G401.6 (cell line): ENCODE results near the gene PPP1R15A.
"Not testable (repeated sequence)": the region's sequence is repeated elsewhere in the genome, so short reads cannot be mapped to it uniquely, and the experiment has no call there.

Experiments
- FAIRE-seq: peaks from 2 replicates; lab custom pipeline; 2012; peaks lifted over from hg19 to GRCh38; lab: Jason Lieb, UNC

The PPP1R15A gene

DNA sequence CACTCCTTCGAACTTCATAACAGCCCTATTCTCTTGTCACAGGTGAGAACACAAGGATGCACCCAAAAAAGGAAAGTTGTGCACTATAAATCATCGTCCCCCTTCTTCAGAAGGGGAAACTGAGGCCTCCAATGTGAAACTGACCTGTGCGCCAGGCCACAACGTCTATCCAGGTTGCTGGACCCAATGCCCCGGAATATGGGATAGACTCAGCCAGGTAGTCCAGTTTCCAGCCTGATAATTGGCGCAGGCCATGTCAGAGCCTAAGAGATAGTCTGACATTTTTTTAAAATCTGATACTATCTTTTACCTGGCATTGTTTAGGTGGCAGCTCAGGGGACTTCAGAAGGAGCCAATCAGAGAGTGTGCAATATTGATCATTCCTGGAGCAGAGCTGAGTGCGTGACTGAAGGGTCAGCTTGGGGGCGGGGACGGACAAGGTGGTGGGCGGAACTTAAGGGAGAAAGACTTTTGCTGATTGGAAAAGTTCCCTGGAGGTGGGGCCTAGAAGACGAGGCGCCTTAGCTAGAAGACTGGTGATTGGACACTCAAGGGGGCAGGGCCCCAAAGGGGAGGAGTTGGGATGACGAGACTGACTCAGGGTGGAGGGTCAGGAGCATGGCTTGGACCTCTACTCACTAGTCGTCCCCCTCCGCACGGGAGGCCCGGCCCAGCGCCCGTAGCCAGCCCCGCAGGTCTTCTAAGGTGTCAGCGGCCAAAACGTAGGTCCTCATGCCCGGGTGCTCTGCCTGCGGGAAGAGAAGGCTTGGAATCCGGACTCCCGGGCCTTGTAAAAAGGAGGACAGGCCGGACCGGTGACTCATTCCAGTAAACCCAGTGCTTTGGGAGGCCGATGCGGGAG is 12.3 kb upstream of the PPP1R15A start:
- no peak for FAIRE-seq

DNA sequence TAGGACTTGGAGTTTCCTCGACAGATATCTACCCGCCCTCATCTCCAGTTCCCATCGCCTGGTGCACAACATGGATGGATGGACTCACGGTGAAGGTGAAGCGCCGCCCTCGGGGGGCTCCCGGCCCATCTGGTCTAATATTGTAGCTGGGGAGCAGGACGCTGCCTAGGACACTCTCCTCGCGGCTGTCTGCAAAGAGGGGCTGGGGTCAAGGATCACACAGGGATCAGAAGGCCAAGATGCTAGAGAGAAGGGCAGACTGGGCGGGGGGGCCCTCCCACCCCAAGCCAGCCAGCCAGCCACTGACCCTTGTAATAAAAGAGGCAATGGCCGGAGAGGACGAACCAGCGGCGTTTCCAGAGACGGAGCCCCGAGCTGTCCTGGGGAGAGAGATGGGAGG is 10.9 kb upstream of the PPP1R15A start:
- no peak for FAIRE-seq

DNA sequence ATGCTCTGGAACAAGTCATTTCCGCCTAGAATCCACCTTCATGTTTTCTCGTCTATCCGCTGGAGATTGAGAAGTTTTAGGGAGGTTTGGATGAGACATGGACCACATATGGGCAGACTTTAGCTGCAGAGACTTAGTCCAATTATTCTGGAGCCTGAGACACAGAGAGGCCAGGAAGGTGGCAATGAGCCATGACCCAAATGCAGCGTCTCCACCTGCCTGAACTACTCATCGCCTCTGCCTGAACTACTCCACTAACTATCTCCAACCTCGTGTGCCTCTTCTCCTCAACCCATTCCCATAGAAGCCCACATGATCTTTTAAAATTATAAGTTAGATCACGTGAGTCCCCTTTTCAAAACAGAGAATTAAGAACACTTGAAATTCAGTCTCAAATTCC is 9.4 kb upstream of the PPP1R15A start:
- FAIRE-seq: no peak

DNA sequence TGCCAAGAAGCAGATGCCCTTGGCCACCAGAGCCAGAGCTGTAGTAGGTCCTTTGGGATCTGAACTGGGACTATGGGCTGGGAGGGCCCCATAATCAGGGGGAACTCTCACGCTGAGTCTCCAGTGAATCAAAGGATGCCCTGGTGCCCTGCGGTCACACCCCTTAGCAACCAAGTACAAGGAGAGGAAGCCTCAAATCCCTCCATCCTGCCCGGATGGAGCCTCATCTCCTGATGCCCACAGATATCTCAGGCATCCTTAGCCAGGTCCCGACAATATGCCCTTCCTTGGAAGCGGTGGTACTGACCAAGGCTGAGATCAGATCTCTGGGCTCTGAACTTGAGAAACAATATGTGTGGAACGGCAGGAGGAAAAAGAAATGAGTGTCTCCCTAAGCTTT is 5.5 kb upstream of the PPP1R15A start:
- no peak for FAIRE-seq

DNA sequence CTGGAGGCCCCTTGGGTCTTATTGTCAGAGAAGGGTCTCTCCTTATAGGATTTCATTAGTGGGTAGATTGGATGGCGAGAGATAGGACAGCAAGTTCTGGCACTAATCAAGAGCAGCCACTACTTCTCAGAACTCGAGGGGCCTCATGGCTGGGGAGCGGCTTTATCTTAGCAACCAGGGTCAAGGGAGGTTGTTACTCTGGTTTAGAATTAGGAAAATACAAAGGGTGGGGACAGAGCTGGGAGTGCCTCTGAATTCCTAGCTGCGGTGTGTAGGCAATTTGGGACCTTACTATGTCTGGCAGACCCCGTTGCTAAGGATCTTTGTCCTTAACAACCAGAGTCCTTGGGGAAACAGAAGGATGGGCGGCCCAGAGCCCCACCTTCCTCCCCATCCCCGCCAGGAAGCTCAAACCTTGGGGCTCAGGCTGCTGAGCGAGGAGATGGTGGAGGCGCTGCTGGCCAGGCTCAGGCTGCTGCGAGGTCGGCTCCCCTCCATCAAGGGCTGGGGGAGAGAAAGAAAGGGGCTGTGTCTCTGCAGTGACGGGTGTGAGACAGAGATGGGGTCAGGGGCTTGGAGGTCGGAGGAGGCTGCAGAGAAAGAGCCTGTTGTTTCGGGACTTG is 5.0 kb upstream of the PPP1R15A start:
- no peak for FAIRE-seq

DNA sequence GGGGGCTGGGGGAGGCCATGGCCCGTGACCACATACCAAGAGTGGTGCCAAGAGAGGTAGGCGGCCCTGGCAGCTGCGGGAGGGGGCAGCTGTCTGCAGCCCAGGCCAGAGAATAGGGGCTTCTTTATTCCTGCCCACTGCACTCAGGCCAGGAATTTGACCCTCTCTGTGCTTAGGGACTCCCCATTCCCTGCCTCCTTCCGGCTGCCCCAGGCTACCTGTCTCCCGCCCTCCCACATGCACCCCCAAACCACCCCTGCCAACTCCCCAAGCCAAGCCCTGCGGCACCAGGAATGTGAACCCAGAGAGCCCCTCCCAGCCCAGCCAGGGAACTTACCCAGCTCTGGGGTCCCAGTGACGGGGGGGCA is 4.5 kb upstream of the PPP1R15A start:
- no peak for FAIRE-seq

DNA sequence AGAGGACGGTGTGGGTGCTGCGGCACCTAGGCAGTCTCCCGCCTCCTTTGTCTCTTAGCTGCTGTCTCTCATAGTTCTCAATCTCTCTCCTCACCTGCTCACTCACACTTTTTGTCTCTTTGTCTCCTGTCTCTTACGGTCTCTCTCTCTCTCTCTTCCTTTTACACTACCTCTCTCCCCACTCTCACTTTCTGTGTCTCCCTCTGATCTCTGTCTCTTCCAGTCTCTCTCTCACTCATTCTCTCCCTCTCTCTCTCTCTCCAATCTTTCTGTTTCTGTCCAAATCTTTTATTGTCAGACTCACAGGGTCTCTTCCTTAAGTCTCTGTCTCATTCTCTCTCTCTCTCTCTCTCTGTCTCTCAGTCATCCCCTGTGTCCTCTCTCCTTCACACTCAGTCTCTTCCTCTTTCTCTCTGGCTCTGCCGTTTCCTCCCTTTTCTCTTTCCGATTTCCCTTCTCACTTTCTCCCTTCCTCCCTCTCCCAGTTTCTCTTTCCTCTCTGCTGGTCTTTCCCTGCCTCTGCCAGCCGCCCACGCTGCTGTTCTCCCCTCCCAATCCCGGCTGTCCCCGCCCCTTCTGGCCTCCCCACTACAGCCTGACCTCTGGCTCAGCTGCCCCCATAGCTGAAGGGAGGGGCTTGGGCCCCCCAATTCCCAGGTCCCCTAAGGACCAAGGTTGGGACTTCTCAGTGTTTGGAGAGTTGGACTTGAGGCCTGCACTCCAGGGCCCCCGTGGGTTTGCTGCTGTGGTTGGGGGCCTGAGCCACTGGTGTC is 3.9 kb upstream of the PPP1R15A start, which contains the start of gene PLEKHA4:
PLEKHA4 (minus strand) TSS at position 504 of the 773 bp plus-strand sequence. CDS start 997 bp downstream, outside the sequence.
- FAIRE-seq: no peak

DNA sequence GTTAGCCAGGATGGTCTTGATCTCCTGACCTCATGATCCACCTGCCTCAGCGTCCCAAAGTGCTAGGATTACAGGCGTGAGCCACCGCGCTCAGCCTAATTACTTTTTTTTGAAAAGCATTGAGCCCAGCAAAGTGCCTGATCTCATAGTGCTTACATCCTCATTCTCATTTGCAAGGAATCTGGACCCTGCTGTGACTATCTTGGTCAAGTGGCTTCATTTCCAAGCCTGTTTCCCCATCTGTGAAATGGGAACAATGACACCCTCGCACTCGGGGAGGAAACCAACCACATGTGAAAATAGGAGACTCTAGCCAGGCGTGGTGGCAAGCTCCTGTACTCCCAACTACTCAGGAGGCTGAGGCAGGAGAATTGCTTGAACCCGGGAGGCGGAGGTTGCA is 2.2 kb upstream of the PPP1R15A start:
- FAIRE-seq: no peak

DNA sequence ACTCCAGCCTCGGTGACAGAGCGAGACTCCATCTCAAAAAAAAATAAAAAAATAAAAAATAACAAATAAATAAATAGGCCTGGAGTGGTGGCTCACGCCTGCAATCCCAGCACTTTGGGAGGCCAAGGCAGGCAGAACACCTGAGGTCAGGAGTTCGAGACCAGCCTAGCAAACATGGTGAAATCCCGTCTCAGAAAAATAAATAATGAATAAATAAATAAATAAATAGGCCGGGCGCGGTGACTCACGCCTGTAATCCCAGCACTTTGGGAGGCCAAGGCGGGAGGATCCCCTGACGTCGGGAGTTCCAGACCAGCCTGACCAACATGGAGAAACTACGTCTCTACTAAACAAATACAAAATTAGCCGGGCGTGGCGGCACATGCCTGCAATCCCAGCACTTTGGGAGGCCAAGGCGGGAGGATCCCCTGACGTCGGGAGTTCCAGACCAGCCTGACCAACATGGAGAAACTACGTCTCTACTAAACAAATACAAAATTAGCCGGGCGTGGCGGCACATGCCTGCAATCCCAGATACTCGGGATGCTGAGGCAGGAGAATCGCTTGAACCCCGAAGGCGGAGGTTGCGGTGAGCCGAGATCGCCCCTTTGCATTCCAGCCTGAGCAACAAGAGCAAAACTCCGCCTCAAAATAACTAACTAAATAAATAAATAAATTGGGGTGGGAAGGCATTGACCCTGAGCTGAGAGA is 595 bp upstream of the PPP1R15A start:
- FAIRE-seq: not testable (repeated sequence)

DNA sequence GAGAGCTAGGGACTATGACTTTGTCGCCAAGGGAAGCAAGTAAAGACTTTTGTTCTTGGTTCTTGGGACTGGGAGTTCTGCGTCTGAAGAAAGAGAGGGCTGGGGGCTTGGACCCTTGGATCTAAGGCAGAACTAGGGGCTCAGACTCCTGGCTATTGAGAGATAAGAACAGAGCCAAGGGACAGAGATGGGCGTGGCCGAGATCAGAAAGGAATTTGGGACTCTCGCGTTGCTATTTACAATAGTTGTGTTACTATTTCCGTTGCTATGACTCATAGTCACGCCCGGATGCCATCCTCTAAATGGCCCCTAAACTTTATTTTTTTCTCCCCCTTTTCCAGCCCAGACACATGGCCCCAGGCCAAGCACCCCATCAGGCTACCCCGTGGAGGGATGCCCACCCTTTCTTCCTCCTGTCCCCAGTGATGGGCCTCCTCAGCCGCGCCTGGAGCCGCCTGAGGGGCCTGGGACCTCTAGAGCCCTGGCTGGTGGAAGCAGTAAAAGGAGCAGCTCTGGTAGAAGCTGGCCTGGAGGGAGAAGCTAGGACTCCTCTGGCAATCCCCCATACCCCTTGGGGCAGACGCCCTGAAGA is 759 bp downstream of the PPP1R15A start:
- FAIRE-seq: peak; percentile 64

DNA sequence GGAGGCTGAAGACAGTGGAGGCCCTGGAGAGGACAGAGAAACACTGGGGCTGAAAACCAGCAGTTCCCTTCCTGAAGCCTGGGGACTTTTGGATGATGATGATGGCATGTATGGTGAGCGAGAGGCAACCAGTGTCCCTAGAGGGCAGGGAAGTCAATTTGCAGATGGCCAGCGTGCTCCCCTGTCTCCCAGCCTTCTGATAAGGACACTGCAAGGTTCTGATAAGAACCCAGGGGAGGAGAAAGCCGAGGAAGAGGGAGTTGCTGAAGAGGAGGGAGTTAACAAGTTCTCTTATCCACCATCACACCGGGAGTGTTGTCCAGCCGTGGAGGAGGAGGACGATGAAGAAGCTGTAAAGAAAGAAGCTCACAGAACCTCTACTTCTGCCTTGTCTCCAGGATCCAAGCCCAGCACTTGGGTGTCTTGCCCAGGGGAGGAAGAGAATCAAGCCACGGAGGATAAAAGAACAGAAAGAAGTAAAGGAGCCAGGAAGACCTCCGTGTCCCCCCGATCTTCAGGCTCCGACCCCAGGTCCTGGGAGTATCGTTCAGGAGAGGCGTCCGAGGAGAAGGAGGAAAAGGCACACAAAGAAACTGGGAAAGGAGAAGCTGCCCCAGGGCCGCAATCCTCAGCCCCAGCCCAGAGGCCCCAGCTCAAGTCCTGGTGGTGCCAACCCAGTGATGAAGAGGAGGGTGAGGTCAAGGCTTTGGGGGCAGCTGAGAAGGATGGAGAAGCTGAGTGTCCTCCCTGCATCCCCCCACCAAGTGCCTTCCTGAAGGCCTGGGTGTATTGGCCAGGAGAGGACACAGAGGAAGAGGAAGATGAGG is 1.5 kb downstream of the PPP1R15A start:
- FAIRE-seq: no peak

DNA sequence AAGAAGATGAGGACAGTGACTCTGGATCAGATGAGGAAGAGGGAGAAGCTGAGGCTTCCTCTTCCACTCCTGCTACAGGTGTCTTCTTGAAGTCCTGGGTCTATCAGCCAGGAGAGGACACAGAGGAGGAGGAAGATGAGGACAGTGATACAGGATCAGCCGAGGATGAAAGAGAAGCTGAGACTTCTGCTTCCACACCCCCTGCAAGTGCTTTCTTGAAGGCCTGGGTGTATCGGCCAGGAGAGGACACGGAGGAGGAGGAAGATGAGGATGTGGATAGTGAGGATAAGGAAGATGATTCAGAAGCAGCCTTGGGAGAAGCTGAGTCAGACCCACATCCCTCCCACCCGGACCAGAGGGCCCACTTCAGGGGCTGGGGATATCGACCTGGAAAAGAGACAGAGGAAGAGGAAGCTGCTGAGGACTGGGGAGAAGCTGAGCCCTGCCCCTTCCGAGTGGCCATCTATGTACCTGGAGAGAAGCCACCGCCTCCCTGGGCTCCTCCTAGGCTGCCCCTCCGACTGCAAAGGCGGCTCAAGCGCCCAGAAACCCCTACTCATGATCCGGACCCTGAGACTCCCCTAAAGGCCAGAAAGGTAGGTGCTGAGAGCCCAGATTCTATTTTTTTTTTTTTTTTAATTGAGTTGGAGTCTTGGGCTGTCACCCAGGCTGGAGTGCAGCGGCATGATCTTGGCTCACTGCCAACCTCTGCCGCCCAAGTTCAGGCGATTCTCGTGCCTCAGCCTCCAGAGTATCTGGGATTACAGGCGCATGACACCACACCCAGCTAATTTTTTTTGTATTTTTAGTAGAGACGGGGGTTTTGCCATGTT is 2.3 kb downstream of the PPP1R15A start:
- no peak for FAIRE-seq

DNA sequence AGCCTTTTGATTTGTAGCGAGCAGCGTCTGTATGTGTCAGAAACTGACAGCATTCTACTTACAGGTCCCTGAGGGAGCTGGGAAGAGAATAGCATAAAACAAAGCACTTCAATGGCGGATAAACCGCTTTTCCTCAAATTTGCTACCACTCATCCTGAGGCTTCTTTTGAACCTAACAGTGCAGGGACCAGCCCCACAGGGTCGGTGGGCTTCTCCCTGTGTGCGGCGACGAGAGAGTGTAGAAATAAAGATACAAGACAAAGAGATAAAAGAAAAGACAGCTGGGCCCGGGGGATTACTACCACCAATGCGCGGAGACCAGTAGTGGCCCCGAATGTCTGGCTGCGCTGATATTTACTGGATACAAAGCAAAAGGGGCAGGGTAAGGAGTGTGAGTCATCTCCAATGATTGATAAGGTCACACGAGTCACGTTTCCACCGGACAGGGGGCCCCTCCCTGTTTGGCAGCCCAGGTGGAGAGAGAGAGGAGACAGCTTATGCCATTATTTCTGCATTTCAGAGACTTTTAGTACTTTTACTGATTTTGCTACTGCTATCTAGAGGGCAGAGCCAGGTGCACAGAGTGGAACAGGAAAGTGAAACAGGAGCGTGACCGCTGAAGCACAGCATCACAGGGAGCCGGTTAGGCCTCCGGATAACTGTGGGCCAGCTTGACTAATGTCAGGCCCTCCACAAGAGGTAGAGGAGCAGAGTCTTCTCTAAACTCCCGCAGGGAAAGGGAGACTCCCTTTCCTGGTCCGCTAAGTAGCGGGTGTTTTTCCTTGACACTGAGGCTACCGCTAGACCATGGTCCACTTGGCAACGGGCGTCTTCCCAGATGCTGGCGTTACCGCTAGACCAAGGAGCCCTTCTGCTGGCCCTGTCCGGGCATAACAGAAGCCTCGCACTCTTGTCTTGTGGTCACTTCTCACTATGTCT is 4.1 kb downstream of the PPP1R15A start:
- not testable (repeated sequence) for FAIRE-seq

DNA sequence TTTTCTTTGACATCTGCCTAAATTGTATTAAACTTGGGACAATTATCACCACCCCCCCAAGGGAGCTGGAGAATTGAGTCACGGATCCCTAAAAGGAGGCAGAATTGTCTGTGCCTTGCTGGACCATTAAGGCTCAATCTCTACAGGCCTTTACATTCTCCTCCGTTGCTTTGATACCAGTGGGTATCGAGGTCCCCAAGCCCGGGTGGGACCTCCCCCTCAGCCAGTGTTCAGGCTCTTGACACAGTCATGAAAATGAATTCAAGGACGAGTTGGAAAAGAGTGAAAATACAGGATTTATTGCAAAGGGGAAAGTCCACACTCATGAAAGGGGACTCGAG is 5.6 kb downstream of the PPP1R15A start:
- FAIRE-seq: no peak

DNA sequence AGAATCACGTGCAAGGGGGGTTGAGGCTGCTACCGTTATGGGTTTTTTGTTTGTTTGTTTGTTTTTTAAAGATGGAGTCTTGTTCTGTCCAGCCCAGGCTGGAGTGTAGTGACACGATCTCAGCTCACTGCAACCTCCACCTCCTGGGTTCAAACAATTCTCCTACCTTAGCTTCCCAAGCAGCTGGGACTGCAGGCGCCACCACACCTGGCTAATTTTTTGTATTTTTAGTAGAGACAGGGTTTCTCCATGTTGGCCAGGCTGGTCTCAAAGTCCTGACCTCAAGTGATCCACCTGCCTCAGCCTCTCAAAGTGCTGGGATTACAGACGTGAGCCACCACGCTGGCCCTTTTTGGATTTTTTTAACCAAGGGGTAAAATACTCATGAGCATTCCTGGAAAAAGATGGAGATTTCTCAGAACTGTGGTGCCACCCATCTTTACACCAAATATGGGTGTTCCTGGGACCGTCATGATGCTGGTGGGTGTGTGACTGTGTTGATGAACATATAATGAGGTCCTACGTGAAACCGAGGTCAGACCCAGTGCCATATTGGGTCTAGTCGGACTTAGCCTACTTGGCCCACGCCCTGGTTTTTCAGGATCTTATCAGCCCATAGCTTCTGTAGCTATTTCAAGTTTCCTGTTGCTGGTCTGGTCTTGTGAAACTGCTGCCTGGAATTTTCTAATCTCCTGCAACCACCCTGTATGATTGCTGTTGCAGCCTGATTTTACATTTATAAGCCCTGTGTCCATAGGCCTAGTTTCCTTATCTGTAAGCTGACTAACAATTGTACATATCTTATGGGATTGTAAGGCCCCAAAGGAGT is 6.2 kb downstream of the PPP1R15A start:
- FAIRE-seq: no peak

DNA sequence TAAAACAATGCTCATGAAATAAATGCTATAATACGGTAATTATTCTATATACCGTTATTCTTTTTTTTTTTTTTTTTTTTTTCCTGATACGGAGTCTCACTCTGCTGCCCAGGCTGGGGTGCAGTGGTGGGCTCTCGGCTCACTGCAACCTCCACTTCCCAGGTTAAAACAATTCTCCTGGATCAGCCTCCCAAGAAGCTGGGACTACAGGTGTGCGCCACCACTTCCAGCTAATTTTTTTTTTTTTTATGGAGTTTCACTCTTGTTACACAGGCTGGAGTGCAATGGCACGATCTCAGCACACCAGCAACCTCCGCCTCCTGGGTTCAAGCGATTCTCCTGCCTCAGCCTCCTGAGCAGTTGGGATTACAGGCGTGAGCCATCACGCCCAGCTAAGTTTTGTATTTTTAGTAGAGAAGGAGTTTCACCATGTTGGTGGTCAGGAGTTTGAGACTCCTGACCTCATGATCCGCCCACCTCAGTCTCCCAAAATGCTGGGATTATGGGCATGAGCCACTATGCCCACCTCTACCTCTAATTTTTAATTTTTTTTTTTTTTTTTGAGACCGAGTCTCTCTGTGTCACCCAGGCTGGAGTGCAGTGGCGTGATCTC is 6.9 kb downstream of the PPP1R15A start:
- no peak for FAIRE-seq

DNA sequence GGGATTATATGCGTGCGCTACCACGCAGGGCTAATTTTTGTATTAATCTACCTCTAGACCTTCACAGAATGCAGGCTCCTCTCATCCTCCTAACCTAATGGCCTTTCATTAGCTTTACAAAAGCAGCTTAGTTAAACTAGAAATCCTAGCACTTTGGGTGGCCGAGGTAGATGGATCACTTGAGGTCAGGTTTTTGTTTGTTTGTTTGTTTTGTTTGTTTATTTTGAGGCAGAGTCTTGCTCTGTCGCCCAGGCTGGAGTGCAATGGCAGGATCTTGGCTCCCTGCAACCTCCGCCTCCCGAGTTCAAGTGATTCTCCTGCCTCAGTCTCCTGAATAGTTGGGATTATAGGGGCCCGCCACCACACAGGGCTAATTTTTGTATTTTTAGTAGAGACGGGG is 7.5 kb downstream of the PPP1R15A start:
- FAIRE-seq: not testable (repeated sequence)
